IMR-90 (cell line): ENCODE measurements around the gene NPDC1. TPM values are rescaled to one million over a fixed set of nuclear protein-coding genes. Genes with fewer than 3 reads are reported as not detected.

Source experiments
- ATAC-seq: fragments of 200-7000 bp; cut with Tn5 transposase; 2 replicates; pipeline ENCODE4 v1.9.1; 2020; ENCODE audit warnings: low read depth, mild to moderate bottlenecking, moderate library complexity
- BruUV-seq: library from RNA; stranded (reverse); fragments of 400-500 nt; replicated peaks from 2 replicates; lab custom pipeline; 2021; lab: Mats Ljungman, UMichigan
- CTCF ChIA-PET: fragments of 300-600 bp; formaldehyde crosslinking; extraction: SDS; loops from one replicate; lab custom pipeline; 2021; ENCODE audit warnings: antibody characterized with exemption; lab: Yijun Ruan, JAX
- POLR2A ChIA-PET: fragments of 300-600 bp; sonication (Branson Sonifier 250); formaldehyde crosslinking; loops from one replicate; lab custom pipeline; 2022; ENCODE audit warnings: antibody characterized with exemption; ENCODE audit not compliant: unreplicated experiment; lab: Charles Lee
- DNase-seq: peaks from one replicate; pipeline ENCODE4 v3.0.0; 2013
- H2AFZ ChIP-seq: replicated peaks from 2 replicates; pipeline ENCODE3; 2013; ENCODE audit warnings: low read length, mild to moderate bottlenecking; ENCODE audit not compliant: poor library complexity
- H2AK5ac ChIP-seq: 2 replicates; pipeline ENCODE4 v1.6.1; 2013; ENCODE audit warnings: low read depth, low read length, inconsistent platforms
- H2AK9ac ChIP-seq: replicated peaks from 2 replicates; pipeline ENCODE3; 2013; ENCODE audit warnings: mild to moderate bottlenecking, low read depth, low read length, moderate library complexity; ENCODE audit not compliant: poor library complexity
- H2BK120ac ChIP-seq: 2 replicates; pipeline ENCODE4 v1.6.1; 2013; ENCODE audit warnings: low read depth, low read length, inconsistent platforms
- H2BK15ac ChIP-seq: 3 replicates; pipeline ENCODE4 v1.6.1; 2013; ENCODE audit warnings: low read depth, low read length, inconsistent platforms
- H2BK20ac ChIP-seq: 2 replicates; pipeline ENCODE4 v1.6.1; 2013; ENCODE audit warnings: low read depth, mild to moderate bottlenecking, inconsistent platforms, low read length, moderate library complexity
- H2BK5ac ChIP-seq: 2 replicates; pipeline ENCODE4 v1.6.1; 2013; ENCODE audit warnings: mild to moderate bottlenecking, low read depth, low read length, inconsistent platforms; ENCODE audit not compliant: poor library complexity, severe bottlenecking
- H3K14ac ChIP-seq: replicated peaks from 2 replicates; pipeline ENCODE4 v1.6.1; 2013; ENCODE audit warnings: low read depth, low read length, inconsistent platforms
- H3K18ac ChIP-seq: 2 replicates; pipeline ENCODE4 v1.6.1; 2013; ENCODE audit warnings: low read depth, low read length, control low read depth
- H3K23ac ChIP-seq: 2 replicates; pipeline ENCODE4 v1.6.1; 2013; ENCODE audit warnings: low read depth, low read length, inconsistent platforms
- H3K27ac ChIP-seq: 2 replicates; pipeline ENCODE4 v1.5.1; 2013; ENCODE audit warnings: mild to moderate bottlenecking, control low read depth, low read length; ENCODE audit not compliant: insufficient read depth
- H3K27me3 ChIP-seq: 2 replicates; pipeline ENCODE4 v1.6.1; 2013; ENCODE audit warnings: low read length; ENCODE audit not compliant: control insufficient read depth, insufficient read depth
- H3K36me3 ChIP-seq: 2 replicates; pipeline ENCODE4 v1.6.1; 2013; ENCODE audit warnings: low read length, mixed read lengths; ENCODE audit not compliant: control insufficient read depth, insufficient read depth
- H3K4ac ChIP-seq: 2 replicates; pipeline ENCODE4 v1.6.1; 2013; ENCODE audit warnings: low read depth, low read length, inconsistent platforms
- H3K4me1 ChIP-seq: 2 replicates; pipeline ENCODE4 v1.6.1; 2013; ENCODE audit warnings: low read length, mixed read lengths; ENCODE audit not compliant: control insufficient read depth, insufficient read depth
- H3K4me2 ChIP-seq: 2 replicates; pipeline ENCODE4 v1.6.1; 2013; ENCODE audit warnings: low read depth, mild to moderate bottlenecking, control low read depth, low read length, moderate library complexity
- H3K4me3 ChIP-seq: 2 replicates; pipeline ENCODE4 v1.5.1; 2013; ENCODE audit warnings: low read depth, mild to moderate bottlenecking, control low read depth, low read length, moderate library complexity; ENCODE audit not compliant: insufficient read depth
- H3K56ac ChIP-seq: 2 replicates; pipeline ENCODE4 v1.6.1; 2013; ENCODE audit warnings: low read length, inconsistent platforms; ENCODE audit not compliant: insufficient read depth; ENCODE audit errors: extremely low read depth
- H3K79me1 ChIP-seq, 2 experiments: 2 replicates each; pipeline ENCODE4 v1.6.1; 2013; ENCODE audit warnings: low read length in 2 of 2, inconsistent platforms in 1 of 2, low read depth in 1 of 2
- H3K9ac ChIP-seq: 2 replicates; pipeline ENCODE4 v1.6.1; 2013; ENCODE audit warnings: low read depth, low read length, control low read depth
- H3K9me1 ChIP-seq: 2 replicates; pipeline ENCODE4 v1.6.1; 2013; ENCODE audit warnings: low read length, inconsistent platforms; ENCODE audit not compliant: insufficient read depth
- H3K9me3 ChIP-seq: 2 replicates; pipeline ENCODE4 v1.6.1; 2013; ENCODE audit warnings: low read length; ENCODE audit not compliant: control insufficient read depth, insufficient read depth
- H4K20me1 ChIP-seq: 2 replicates; pipeline ENCODE4 v1.6.1; 2013; ENCODE audit warnings: low read length, inconsistent platforms; ENCODE audit not compliant: insufficient read depth
- H4K5ac ChIP-seq: 2 replicates; pipeline ENCODE4 v1.6.1; 2013; ENCODE audit warnings: mild to moderate bottlenecking, low read depth, low read length, control low read depth
- H4K8ac ChIP-seq, 2 experiments: 2 replicates each; pipeline ENCODE4 v1.6.1; 2013; ENCODE audit warnings: low read depth in 2 of 2, low read length in 2 of 2, control low read depth in 1 of 2, inconsistent platforms in 1 of 2
- H4K91ac ChIP-seq: 2 replicates; pipeline ENCODE4 v1.6.1; 2013; ENCODE audit warnings: low read depth, low read length, inconsistent platforms; ENCODE audit not compliant: insufficient read depth
- BHLHE40 ChIP-seq: fragments of 150-350 bp; IDR thresholded peaks from 2 replicates; pipeline ENCODE4 v1.6.1; 2016; ENCODE audit warnings: mild to moderate bottlenecking, low read depth, low read length
- CEBPB ChIP-seq: IDR thresholded peaks from 2 replicates; pipeline ENCODE4 v1.6.1; 2012; ENCODE audit warnings: low read depth, low read length, improper control_type of control experiment
- CHD1 ChIP-seq: IDR thresholded peaks from 2 replicates; pipeline ENCODE4 v1.6.1; 2012; ENCODE audit warnings: low read depth, low read length, improper control_type of control experiment
- CTCF ChIP-seq: conservative IDR thresholded peaks from 2 replicates; pipeline ENCODE4 v1.5.1; 2012; ENCODE audit warnings: mild to moderate bottlenecking, low read depth, low read length, improper control_type of control experiment
- FOS ChIP-seq: fragments of 150-350 bp; IDR thresholded peaks from 2 replicates; pipeline ENCODE4 v1.6.1; 2016; ENCODE audit warnings: low read depth, low read length
- MAFK ChIP-seq: IDR thresholded peaks from 2 replicates; pipeline ENCODE4 v1.6.1; 2012; ENCODE audit warnings: low read depth, low read length, improper control_type of control experiment
- MAZ ChIP-seq: IDR thresholded peaks from 2 replicates; pipeline ENCODE4 v1.6.1; 2012; ENCODE audit warnings: low read depth, mild to moderate bottlenecking, low read length, improper control_type of control experiment, moderate library complexity, borderline replicate concordance
- MXI1 ChIP-seq: IDR thresholded peaks from 2 replicates; pipeline ENCODE4 v1.6.1; 2012; ENCODE audit warnings: low read depth, mild to moderate bottlenecking, low read length, moderate library complexity, borderline replicate concordance
- NFE2L2 ChIP-seq: fragments of 150-350 bp; IDR thresholded peaks from 2 replicates; pipeline ENCODE4 v1.6.1; 2016; ENCODE audit warnings: low read depth, mild to moderate bottlenecking, low read length
- POLR2A ChIP-seq: IDR thresholded peaks from 2 replicates; pipeline ENCODE4 v1.6.1; 2012; ENCODE audit warnings: mild to moderate bottlenecking, low read depth, low read length
- RAD21 ChIP-seq: IDR thresholded peaks from 2 replicates; pipeline ENCODE4 v1.6.1; 2012; ENCODE audit warnings: low read length, improper control_type of control experiment
- RCOR1 ChIP-seq: IDR thresholded peaks from 2 replicates; pipeline ENCODE4 v1.6.1; 2012; ENCODE audit warnings: mild to moderate bottlenecking, low read length, improper control_type of control experiment; ENCODE audit not compliant: insufficient replicate concordance
- RFX5 ChIP-seq: IDR thresholded peaks from 2 replicates; pipeline ENCODE4 v1.8.0; 2012; ENCODE audit warnings: low read depth, mild to moderate bottlenecking, low read length, moderate library complexity
- SMC3 ChIP-seq: fragments of 150-350 bp; IDR thresholded peaks from 2 replicates; pipeline ENCODE4 v1.6.1; 2016; ENCODE audit warnings: low read depth, mild to moderate bottlenecking, antibody characterized with exemption, low read length, moderate library complexity
- WGBS, 2 experiments: methylation state at CpG; one replicate each; pipeline versions ENCODE4 v1.1.5 to v1.1.7; 2013; ENCODE audit warnings: missing lambda C conversion rate in 2 of 2; ENCODE audit not compliant: insufficient read length in 1 of 2; ENCODE audit errors: extremely low coverage in 2 of 2; 5-methylcytosine and 5-hydroxymethylcytosine counted together
- dilution Hi-C: fragments of 300-500 bp; cut with HindIII; formaldehyde crosslinking; loops from one replicate; pipeline ENCODE4 v1.14.3; 2018; ENCODE audit warnings: low sequenced_read_pairs; ENCODE audit not compliant: unreplicated experiment
- in situ Hi-C: fragments of 300-500 bp; cut with MboI; formaldehyde crosslinking; loops from 3 replicates; pipeline ENCODE4 v1.14.3; 2019; ENCODE audit warnings: low sequenced_read_pairs, inconsistent platforms, mixed read lengths
- intact Hi-C: fragments of 100-400 bp; cut with micrococcal nuclease; formaldehyde crosslinking; loops from 2 replicates; pipeline ENCODE4 v1.10.0; 2022
- polyA plus RNA-seq, 3 experiments: library from polyadenylated mRNA; depleted of rRNA; stranded (reverse); fragments of >200 nt; gene quantifications; 2 replicates each; pipeline ENCODE4 v1.2.3, GENCODE V29; 2012; ENCODE audit warnings: low replicate concordance in 1 of 3
- total RNA-seq: library from RNA; depleted of rRNA; stranded (reverse); fragments of >200 nt; gene quantifications from 2 replicates; pipeline ENCODE4 v1.2.3, GENCODE V29; 2012
- TF ChIP-seq, protein P1 (sequence below): fragments of 150-350 bp; IDR thresholded peaks from 2 replicates; pipeline ENCODE4 v1.6.1; 2017; ENCODE audit warnings: mild to moderate bottlenecking, antibody characterized with exemption, low read length, low read depth
- TF ChIP-seq, protein P2 (sequence below): fragments of 150-350 bp; IDR thresholded peaks from 2 replicates; pipeline ENCODE4 v1.6.1; 2016; ENCODE audit warnings: low read depth, mild to moderate bottlenecking, low read length, moderate library complexity, borderline replicate concordance

Gene NPDC1
- total and polyA plus RNA-seq, 2 of the 4 experiments (the other 2 are of a cell fraction): 2.7 to 58.1 TPM

DNA sequence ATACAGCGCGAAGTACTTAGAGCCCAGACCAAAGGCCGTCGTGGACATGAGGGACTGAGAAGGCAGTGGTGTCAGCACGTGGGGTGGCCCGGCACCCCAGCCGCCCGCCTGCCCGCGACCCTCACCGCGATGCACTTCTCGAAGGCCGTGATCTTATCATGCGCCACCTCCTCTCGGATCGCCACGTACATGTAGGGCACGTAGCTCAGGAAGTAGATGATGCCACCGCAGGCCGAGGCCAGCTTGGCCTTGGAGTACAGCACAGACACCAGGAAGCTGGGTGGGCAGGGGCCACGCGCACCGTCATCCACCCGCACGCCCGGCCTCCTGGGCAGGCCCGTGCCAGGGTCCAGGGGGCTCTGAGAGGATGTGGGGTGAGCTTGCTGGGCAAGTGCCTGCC lies 28.9 kb downstream of the NPDC1 start:
- POLR2A ChIA-PET: no interaction called here
- H3K36me3 ChIP-seq: peaks cover 36% of the 10 kb centered on the region; the same call in 1 of the 2 replicates

More for the DNA sequence above, 28.9 kb downstream of the NPDC1 start:
- no peaks in the 10 kb centered on the region for H3K27me3 ChIP-seq
- no peak overlapping the region for H4K5ac ChIP-seq
- in situ Hi-C loops: no loop called here
- no TSS peak for BruUV-seq
- intact Hi-C loops: no loop called here
- DNase-seq (no peak), ATAC-seq (no peak)
- H3K9me1 ChIP-seq: no peaks in the 10 kb centered on the region
- H3K14ac ChIP-seq: no peak overlapping the region
- H3K27ac ChIP-seq: no peak overlapping the region
- H3K79me1 ChIP-seq: no peaks in the 10 kb centered on the region
- CTCF ChIA-PET: no interaction called here
- 95% methylated on average over 27 of the region's 28 CpGs; no CpG with 5 or more reads in 1 of the 2 experiments for WGBS, 2 experiments
- no peak overlapping the region for H3K4me3 ChIP-seq
- H4K8ac ChIP-seq: no peak overlapping the region
- H3K9ac ChIP-seq: no peak overlapping the region
- no peak overlapping the region for H3K18ac ChIP-seq
- H2BK15ac ChIP-seq: no peak overlapping the region
- H3K4ac ChIP-seq: no peak overlapping the region
- H2BK5ac ChIP-seq: no peak overlapping the region
- no peak overlapping the region for H2AK5ac ChIP-seq
- H3K9me3 ChIP-seq: no peaks in the 10 kb centered on the region
- H2AFZ ChIP-seq: no peak overlapping the region
- H2BK120ac ChIP-seq: no peak overlapping the region
- H2AK9ac ChIP-seq: no peak overlapping the region
- dilution Hi-C loops: no loop called here
- H3K23ac ChIP-seq: no peak overlapping the region
- H3K56ac ChIP-seq: no peak overlapping the region
- no peak overlapping the region for H4K91ac ChIP-seq
- H4K20me1 ChIP-seq: no peaks in the 10 kb centered on the region; the same call in 1 of the 2 replicates
- TF ChIP-seq CTCF: no peak
- no peak for TF ChIP-seq CHD1
- TF ChIP-seq MAZ: no peak
- no peak for TF ChIP-seq MXI1
- TF ChIP-seq MAFK: no peak
- TF ChIP-seq CEBPB: no peak
- TF ChIP-seq, protein P1, sequence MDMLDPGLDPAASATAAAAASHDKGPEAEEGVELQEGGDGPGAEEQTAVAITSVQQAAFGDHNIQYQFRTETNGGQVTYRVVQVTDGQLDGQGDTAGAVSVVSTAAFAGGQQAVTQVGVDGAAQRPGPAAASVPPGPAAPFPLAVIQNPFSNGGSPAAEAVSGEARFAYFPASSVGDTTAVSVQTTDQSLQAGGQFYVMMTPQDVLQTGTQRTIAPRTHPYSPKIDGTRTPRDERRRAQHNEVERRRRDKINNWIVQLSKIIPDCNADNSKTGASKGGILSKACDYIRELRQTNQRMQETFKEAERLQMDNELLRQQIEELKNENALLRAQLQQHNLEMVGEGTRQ: no peak
- no peak for TF ChIP-seq RCOR1
- no peak for TF ChIP-seq POLR2A
- TF ChIP-seq, protein P2, sequence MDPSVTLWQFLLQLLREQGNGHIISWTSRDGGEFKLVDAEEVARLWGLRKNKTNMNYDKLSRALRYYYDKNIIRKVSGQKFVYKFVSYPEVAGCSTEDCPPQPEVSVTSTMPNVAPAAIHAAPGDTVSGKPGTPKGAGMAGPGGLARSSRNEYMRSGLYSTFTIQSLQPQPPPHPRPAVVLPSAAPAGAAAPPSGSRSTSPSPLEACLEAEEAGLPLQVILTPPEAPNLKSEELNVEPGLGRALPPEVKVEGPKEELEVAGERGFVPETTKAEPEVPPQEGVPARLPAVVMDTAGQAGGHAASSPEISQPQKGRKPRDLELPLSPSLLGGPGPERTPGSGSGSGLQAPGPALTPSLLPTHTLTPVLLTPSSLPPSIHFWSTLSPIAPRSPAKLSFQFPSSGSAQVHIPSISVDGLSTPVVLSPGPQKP: no peak
- TF ChIP-seq BHLHE40: no peak
- TF ChIP-seq NFE2L2: no peak
- no peak for TF ChIP-seq RAD21
- TF ChIP-seq SMC3: no peak
- no peak for TF ChIP-seq RFX5
- TF ChIP-seq FOS: no peak
- no peak overlapping the region for H2BK20ac ChIP-seq
- H3K4me1 ChIP-seq: no peaks in the 10 kb centered on the region
- no peak overlapping the region for H3K4me2 ChIP-seq
